ENCODE measurements around the gene UNC13C. TPM values are rescaled to one million over a fixed set of nuclear protein-coding genes. Genes with fewer than 3 reads are reported as not detected.

The UNC13C gene
- total and polyA plus RNA-seq, 10 of the 15 experiments (the other 5 are each of a cell fraction or from before 2014, with no cell fraction given): 9.9 to 81.3 (median 25.0) TPM

DNA sequence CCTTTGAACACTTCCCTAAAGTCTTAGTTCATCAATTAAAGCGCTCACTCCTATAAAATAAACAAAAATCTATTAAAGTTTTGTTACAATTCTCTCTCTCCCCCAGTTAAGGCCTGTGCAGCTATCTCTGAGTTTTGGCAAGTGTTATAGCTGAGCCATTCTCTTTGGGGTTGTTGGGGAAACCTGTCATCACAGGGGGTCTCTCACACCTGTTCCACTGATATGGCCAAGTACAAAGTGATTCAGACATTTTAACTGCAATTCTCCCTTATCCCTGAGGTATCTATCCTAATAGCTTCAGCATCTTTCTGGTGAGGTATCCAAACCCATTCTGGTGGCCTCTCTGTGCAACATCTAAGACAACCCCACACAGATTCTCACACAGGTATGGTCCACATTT lies 116.4 kb downstream of the UNC13C start (continued):
- TF ChIP-seq REST (IDR thresholded peaks at IDR 0.05; ENCODE audit: low read depth, low read length) (no peak), YY1 (IDR thresholded peaks at IDR 0.05; ENCODE audit: low read depth, low read length) (no peak), IKZF2 (IDR thresholded peaks at IDR 0.05) (no peak), TARDBP (IDR thresholded peaks at IDR 0.05; ENCODE audit: borderline replicate concordance) (no peak), TAF1 (IDR thresholded peaks at IDR 0.05; ENCODE audit: borderline replicate concordance, low read depth, low read length) (no peak)
- TF ChIP-seq, protein P1, sequence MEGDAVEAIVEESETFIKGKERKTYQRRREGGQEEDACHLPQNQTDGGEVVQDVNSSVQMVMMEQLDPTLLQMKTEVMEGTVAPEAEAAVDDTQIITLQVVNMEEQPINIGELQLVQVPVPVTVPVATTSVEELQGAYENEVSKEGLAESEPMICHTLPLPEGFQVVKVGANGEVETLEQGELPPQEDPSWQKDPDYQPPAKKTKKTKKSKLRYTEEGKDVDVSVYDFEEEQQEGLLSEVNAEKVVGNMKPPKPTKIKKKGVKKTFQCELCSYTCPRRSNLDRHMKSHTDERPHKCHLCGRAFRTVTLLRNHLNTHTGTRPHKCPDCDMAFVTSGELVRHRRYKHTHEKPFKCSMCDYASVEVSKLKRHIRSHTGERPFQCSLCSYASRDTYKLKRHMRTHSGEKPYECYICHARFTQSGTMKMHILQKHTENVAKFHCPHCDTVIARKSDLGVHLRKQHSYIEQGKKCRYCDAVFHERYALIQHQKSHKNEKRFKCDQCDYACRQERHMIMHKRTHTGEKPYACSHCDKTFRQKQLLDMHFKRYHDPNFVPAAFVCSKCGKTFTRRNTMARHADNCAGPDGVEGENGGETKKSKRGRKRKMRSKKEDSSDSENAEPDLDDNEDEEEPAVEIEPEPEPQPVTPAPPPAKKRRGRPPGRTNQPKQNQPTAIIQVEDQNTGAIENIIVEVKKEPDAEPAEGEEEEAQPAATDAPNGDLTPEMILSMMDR (IDR thresholded peaks at IDR 0.05 in 2 of 3, conservative IDR thresholded peaks at IDR 0.05 in 1 of 3; ENCODE audit: control insufficient read depth in 2 of 3, extremely low read depth in 1 of 3, insufficient read depth in 1 of 3, low read depth in 3 of 3, low read length in 3 of 3): no peak

DNA sequence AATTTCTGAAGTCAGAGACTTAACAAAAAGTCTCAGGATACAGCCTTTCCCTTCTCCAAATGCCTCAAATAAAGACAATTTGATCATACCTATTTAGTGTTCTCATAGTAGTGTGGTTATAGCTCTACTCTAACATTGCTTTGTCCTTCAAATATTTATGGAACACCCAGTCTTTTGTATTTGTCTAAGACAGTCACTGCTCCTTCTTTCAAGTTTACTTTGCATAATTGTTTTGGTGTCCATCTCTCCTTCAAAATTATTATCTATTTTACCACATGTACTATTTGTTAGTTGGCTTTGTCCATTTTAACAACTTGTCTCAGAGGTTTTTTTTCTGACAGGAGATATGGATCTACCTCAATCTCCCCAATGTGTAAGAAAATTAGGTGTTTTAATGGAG lies 118.8 kb downstream of the UNC13C start:
- no TSS peak for BruUV-seq (replicated peaks)
- CTCF ChIA-PET: interaction anchor here (1.3 to 2.3 kb wide), 2 partner anchors 14 to 199 kb away, joined by 3 to 12 read pairs; no protein-coding TSS in a partner anchor
- TF ChIP-seq E4F1 (IDR thresholded peaks at IDR 0.05; ENCODE audit: borderline replicate concordance, partially characterized antibody): no peak
- TF ChIP-seq CHD1 (IDR thresholded peaks at IDR 0.05; ENCODE audit: low read depth, low read length): no peak
- no peak for TF ChIP-seq KDM1A (IDR thresholded peaks at IDR 0.05; ENCODE audit: borderline replicate concordance)
- TF ChIP-seq SPI1 (IDR thresholded peaks at IDR 0.05; ENCODE audit: borderline replicate concordance, insufficient read depth, low read depth, low read length): no peak
- TF ChIP-seq ZNF384 (IDR thresholded peaks at IDR 0.05; ENCODE audit: borderline replicate concordance, low read depth, low read length): no peak
- TF ChIP-seq BCLAF1 (IDR thresholded peaks at IDR 0.05): no peak

More for the DNA sequence above, 118.8 kb downstream of the UNC13C start:
- ATAC-seq (no peak), DNase-seq (ENCODE audit: low read depth, low spot score) (no peak), FAIRE-seq (no peak)
- no peaks in the 10 kb centered on the region for H3K9me3 ChIP-seq (replicated peaks; ENCODE audit: control insufficient read depth, insufficient read depth, low read length)
- SMC1A ChIA-PET (ENCODE audit: uncharacterized antibody, unreplicated experiment): interaction anchor here (1.0 to 14.2 kb wide), 5 partner anchors 9 to 107 kb away, joined by 3 to 164 read pairs (median 8); no protein-coding TSS in a partner anchor
- in situ Hi-C loops (cut with MboI) (no loop called here), intact Hi-C loops (cut with micrococcal nuclease; ENCODE audit: unreplicated experiment) (no loop called here)
- POLR2A ChIA-PET: interaction anchor here (0.8 to 1.7 kb wide), 2 partner anchors 10 to 520 kb away, joined by 3 to 5 read pairs; no protein-coding TSS in a partner anchor
- H3K36me3 ChIP-seq (ENCODE audit: control insufficient read depth in 2 of 2, insufficient read depth in 2 of 2, low read length in 1 of 2): no peaks in the 10 kb centered on the region
- no peaks in the 10 kb centered on the region for H3K27me3 ChIP-seq (replicated peaks in 1 of 2; ENCODE audit: control insufficient read depth in 2 of 2, insufficient read depth in 2 of 2, low read length in 1 of 2)
- H3K4me2 ChIP-seq (ENCODE audit: control insufficient read depth, insufficient read depth): no peak overlapping the region
- H3K4me1 ChIP-seq (ENCODE audit: control insufficient read depth, insufficient read depth, low read length): no peaks in the 10 kb centered on the region
- no peaks in the 10 kb centered on the region for H3K79me2 ChIP-seq (ENCODE audit: control insufficient read depth, insufficient read depth, low read length)
- no peaks in the 10 kb centered on the region for H4K20me1 ChIP-seq (ENCODE audit: control insufficient read depth, insufficient read depth)
- H3K27ac ChIP-seq (ENCODE audit: control insufficient read depth, insufficient read depth): no peak overlapping the region
- H2AFZ ChIP-seq (ENCODE audit: control insufficient read depth, low read depth, low read length): no peak overlapping the region
- RAD21 ChIA-PET (ENCODE audit: unreplicated experiment): interaction anchor here (1.1 to 9.6 kb wide), 4 partner anchors 9 to 190 kb away, joined by 3 to 122 read pairs (median 4); no protein-coding TSS in a partner anchor
- no peak overlapping the region for H3K4me3 ChIP-seq
- no peak overlapping the region for H3K9ac ChIP-seq (ENCODE audit: control insufficient read depth, insufficient read depth, low read length)

Data from GM12878 (cell line).